ENCODE results near the gene ALDH4A1. TPM values are rescaled to one million over a fixed set of nuclear protein-coding genes. Genes with fewer than 3 reads are reported as not detected.

Gene ALDH4A1
- total RNA-seq, 1 donor: 9.5 TPM

DNA sequence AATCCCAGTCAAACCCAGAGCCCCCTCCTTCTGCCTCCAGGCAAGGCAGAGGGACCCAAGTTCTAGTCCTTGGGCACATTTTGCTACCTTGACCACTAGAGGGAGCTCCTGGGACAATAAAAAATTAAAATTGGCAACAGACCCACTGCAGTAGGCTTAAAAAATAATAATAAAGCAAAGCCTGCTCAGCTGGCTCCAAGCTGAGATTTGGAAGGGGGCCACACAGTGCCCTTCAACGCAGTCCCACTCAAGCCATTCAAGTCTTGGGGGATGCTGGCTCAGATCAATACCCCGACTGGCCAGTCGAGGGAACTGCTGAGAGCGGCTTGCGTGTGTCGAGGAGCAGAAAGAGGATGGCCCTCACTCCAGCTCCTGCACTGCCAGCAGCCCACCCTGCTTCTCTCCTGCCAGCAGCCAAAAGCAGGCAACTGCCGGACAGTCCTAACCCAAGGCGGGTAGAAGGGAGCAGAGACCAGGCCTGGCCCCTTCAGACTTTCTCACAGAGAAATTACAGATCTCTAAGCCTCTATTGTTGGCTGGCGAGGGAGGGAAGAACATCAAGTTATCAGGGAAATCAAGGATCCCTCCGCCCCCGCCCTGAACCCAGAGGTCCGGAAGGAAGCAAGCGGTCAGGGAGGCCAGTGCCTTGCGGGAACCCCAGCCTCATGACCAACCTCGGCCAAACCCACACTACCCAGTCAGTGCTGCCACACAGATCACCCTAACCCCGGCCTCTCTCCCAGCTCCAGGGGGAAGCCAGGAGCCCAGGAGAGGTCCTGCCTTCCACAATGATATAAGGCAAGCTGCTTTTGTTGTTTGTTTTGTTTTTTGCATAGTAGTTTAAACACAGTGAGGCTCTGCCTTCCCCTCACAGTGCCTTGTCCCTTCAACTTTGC is 4.9 kb upstream of the ALDH4A1 start:
- DNase-seq (ENCODE audit: low read depth): peak; percentile 79
- H3K4me3 ChIP-seq (ENCODE audit: low read depth, low read length): no peak overlapping the region
- TF ChIP-seq, protein P1, sequence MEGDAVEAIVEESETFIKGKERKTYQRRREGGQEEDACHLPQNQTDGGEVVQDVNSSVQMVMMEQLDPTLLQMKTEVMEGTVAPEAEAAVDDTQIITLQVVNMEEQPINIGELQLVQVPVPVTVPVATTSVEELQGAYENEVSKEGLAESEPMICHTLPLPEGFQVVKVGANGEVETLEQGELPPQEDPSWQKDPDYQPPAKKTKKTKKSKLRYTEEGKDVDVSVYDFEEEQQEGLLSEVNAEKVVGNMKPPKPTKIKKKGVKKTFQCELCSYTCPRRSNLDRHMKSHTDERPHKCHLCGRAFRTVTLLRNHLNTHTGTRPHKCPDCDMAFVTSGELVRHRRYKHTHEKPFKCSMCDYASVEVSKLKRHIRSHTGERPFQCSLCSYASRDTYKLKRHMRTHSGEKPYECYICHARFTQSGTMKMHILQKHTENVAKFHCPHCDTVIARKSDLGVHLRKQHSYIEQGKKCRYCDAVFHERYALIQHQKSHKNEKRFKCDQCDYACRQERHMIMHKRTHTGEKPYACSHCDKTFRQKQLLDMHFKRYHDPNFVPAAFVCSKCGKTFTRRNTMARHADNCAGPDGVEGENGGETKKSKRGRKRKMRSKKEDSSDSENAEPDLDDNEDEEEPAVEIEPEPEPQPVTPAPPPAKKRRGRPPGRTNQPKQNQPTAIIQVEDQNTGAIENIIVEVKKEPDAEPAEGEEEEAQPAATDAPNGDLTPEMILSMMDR (IDR thresholded peaks at IDR 0.05; ENCODE audit: insufficient read depth, low read length): peak; percentile 69

DNA sequence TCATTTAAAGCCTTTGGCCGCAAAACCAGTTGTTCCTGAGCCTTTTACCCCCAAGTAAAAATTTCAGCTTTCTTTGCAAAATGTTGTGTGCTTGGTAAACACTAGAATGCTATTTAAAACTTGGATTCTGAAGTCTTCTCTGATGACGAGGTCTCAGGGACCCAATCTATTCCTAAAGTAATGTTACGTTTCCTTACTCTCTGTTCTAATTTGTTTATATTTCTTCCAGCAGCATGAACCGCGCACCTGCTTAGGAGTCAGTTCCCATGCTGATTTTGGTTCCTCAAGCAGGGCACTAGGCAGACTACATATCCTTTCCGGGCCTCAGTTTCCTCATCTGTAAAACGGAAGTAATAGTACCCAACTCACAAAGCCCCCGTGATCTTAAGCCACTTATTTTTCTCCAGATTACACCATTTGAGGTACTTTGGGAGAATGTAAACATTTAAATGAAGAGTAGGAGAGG is 969 bp upstream of the ALDH4A1 start:
- DNase-seq (ENCODE audit: low read depth): no peak
- H3K4me3 ChIP-seq (ENCODE audit: low read depth, low read length): peak overlapping the region; percentile 76
- TF ChIP-seq, protein P1 (IDR thresholded peaks at IDR 0.05; ENCODE audit: insufficient read depth, low read length): no peak

DNA sequence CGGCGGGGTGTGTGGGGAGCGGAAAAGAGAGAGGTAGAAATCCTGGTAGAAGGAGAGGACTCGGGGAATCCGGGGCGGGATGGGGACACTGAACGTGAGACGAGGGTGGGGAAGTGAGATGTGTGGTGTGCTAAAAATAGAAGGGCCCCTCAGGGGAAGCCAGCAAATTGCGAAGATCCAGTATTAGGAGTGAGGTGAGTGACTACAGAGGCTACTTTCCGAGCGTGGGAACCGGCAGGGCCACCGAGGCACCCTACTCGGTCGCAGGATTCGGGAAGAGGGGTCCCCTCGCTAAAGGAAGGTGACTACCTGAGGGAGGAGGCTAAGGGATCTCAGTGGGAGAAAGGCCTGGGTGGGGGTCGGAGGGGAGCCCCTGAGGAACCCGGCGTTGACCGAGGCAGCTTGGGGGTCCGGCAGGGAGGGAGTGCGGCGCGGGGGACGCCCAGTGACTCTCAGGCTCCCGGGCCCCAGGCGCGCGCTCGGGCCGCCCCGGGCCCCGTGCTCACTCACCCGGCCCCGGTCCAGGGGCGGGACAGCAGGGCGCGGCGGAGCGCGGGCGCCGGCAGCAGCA is 318 bp downstream of the ALDH4A1 start:
- peak; percentile 25 for DNase-seq (ENCODE audit: low read depth)
- H3K4me3 ChIP-seq (ENCODE audit: low read depth, low read length): peak overlapping the region; percentile 87
- TF ChIP-seq, protein P1 (IDR thresholded peaks at IDR 0.05; ENCODE audit: insufficient read depth, low read length): no peak

DNA sequence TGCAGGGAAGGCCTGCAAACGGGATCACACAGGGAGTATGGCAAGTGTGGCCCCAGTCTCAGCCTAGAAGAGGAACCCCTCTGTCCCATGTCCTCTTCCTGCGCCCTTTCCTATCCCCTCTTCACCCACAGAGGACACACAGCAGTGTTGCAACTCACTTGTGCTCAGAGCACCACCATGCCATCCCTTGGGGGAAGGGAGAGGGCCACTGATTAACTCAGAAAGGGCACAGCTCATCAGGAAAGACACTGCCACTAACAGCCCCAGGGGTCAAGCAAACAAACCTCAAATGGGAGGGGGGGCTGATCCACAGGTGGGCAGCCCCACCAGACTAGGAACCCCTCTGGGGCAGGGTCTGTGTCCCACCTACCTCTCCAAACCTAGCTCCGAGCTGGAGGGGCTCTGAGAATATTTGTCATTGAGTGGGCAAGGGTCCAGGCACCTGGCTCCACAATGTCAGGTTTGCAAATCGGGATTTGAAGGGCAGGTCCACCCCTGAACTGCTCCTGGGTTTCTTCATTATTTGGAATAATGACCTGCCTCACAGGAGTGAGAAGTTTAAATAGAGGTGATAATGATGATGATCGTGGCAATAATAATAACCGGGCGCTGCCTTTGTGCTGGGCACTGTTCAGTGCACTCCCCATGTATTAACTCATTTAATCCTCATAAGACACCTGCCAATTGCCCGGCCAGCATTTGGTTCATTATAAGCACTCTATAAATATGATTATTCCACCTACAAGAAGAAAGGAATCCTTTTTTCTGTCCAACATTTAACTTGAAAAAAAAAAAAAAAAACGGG is 1.0 kb downstream of the ALDH4A1 start:
- DNase-seq (ENCODE audit: low read depth): no peak
- TF ChIP-seq, protein P1 (IDR thresholded peaks at IDR 0.05; ENCODE audit: insufficient read depth, low read length): no peak
- peak overlapping the region; percentile 87 for H3K4me3 ChIP-seq (ENCODE audit: low read depth, low read length)

DNA sequence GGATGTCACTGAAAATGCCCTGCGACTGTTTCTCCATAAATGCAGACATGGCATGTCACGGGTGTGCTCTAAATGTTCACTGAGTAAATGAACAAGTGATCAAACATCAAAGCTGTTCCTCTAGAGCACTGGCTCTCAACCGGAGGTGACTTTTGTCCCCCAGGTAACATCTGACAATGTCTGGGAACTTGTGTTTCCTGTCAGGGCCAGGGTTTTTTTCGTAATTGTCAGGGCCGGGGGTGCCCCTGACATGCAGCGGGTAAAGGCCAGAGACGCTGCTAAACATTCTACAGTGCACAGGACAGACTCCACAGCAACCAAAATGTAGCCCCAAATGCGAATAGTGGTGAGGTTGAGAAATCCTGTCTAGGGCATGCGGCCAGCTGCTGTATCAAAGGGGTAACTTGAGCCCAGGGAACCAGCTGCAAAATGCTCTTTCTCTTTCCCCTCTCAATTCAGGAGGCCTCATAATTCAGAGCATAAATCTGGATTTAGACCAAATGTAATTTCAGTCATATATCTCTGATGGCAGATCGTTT is 2.0 kb downstream of the ALDH4A1 start:
- H3K4me3 ChIP-seq (ENCODE audit: low read depth, low read length): no peak overlapping the region
- TF ChIP-seq, protein P1 (IDR thresholded peaks at IDR 0.05; ENCODE audit: insufficient read depth, low read length): no peak
- peak; percentile 39 for DNase-seq (ENCODE audit: low read depth)

DNA sequence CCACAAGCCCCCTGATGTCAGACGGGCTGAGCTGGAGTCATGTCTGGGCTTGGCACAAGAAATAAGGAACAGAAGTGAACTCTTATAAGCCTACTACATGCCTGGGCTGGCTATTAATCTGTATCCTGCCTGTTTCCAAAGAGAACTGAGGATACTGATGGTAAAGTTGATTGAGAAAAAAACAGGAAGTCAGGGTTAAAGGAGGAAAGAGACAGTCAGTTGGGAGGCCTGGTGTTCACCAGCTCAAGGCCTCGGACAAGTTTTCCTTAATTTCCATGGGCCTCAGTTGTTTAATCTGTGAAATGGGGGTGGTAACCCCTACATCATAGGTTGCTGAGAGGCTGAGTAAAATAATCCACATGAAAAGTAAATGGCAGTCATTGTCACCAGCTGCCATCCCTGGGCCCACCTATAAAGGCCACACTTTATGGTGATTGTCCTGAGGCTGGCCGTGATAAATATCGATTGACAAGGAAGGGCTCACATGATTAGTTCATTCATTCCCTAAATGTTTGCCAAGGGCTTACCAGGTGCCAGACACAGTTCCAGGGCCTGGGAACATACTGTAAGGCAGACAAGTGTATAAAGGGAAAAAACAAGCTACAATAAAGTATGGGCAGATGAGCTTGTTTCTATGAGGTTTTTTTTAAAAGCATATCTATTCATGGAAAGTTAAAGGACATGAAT is 2.8 kb downstream of the ALDH4A1 start:
- no peak overlapping the region for H3K4me3 ChIP-seq (ENCODE audit: low read depth, low read length)
- no peak for DNase-seq (ENCODE audit: low read depth)
- TF ChIP-seq, protein P1 (IDR thresholded peaks at IDR 0.05; ENCODE audit: insufficient read depth, low read length): no peak

Measured in fibroblast of the aortic adventitia (primary cell).